DND-41 (cell line): ENCODE measurements around the gene C2CD3.
A peak's percentile ranks its signal among the peaks of the same experiment; 100 is the strongest.

Source experiments
- ATAC-seq: fragments of 200-7000 bp; cut with Tn5 transposase; 3 replicates; pipeline ENCODE4 v1.9.1; 2021; ENCODE audit warnings: low read depth; ENCODE audit not compliant: insufficient read depth
- DNase-seq: peaks from one replicate; pipeline ENCODE4 v3.0.0-alpha.2; 2020
- H2AFZ ChIP-seq: 2 replicates; pipeline ENCODE4 v1.6.0; 2012; ENCODE audit warnings: low read depth, low read length
- H3K27ac ChIP-seq: 2 replicates; pipeline ENCODE4 v1.5.1; 2012; ENCODE audit warnings: low read length, inconsistent platforms
- H3K27me3 ChIP-seq: fragments of 200-600 bp; sonication (generic); 2 replicates; pipeline ENCODE4 v1.6.0; 2012; ENCODE audit warnings: low read length, mild to moderate bottlenecking, inconsistent platforms; ENCODE audit not compliant: insufficient read depth, poor library complexity
- H3K36me3 ChIP-seq: 2 replicates; pipeline ENCODE4 v1.5.1; 2012; ENCODE audit warnings: low read length, inconsistent platforms; ENCODE audit not compliant: insufficient read depth
- H3K4me1 ChIP-seq: 2 replicates; pipeline ENCODE4 v1.5.1; 2012; ENCODE audit warnings: mild to moderate bottlenecking, low read length; ENCODE audit not compliant: insufficient read depth
- H3K4me2 ChIP-seq: 2 replicates; pipeline ENCODE4 v1.6.0; 2012; ENCODE audit warnings: mild to moderate bottlenecking, moderate library complexity, low read length, inconsistent platforms; ENCODE audit not compliant: insufficient read depth
- H3K4me3 ChIP-seq, 2 experiments: fragments of 200-600 bp in 1 of 2; shearing (Covaris generic) in 1 of 2; 2 replicates each; pipeline ENCODE4 v1.5.1; 2012 to 2016; ENCODE audit warnings: inconsistent platforms in 2 of 2, low read length in 2 of 2, mild to moderate bottlenecking in 2 of 2, low read depth in 1 of 2, moderate library complexity in 1 of 2
- H3K79me2 ChIP-seq: 2 replicates; pipeline ENCODE4 v1.6.0; 2012; ENCODE audit warnings: low read length, inconsistent platforms; ENCODE audit not compliant: insufficient read depth
- H3K9ac ChIP-seq: 2 replicates; pipeline ENCODE4 v1.6.0; 2012; ENCODE audit warnings: low read depth, mild to moderate bottlenecking, inconsistent platforms, low read length, moderate library complexity
- H3K9me3 ChIP-seq: 2 replicates; pipeline ENCODE4 v1.5.1; 2012; ENCODE audit warnings: low read length, moderate library complexity, mild to moderate bottlenecking, inconsistent platforms; ENCODE audit not compliant: insufficient read depth, severe bottlenecking
- H4K20me1 ChIP-seq: 2 replicates; pipeline ENCODE4 v1.6.0; 2012; ENCODE audit warnings: low read length; ENCODE audit not compliant: insufficient read depth
- CTCF ChIP-seq: IDR thresholded peaks from 2 replicates; pipeline ENCODE4 v1.5.1; 2012; ENCODE audit warnings: borderline replicate concordance, low read length, moderate library complexity, mild to moderate bottlenecking; ENCODE audit not compliant: poor library complexity, severe bottlenecking; ENCODE audit errors: extremely low read depth
- EZH2 ChIP-seq: IDR thresholded peaks from 3 replicates; pipeline ENCODE4 v1.6.1; 2012; ENCODE audit warnings: borderline replicate concordance, low read depth, mild to moderate bottlenecking, moderate library complexity, low read length, inconsistent platforms; ENCODE audit not compliant: severe bottlenecking

Gene C2CD3

GRCh38 chr11:73965764-73966121 lies 205.1 kb downstream of the C2CD3 start:
- H2AFZ ChIP-seq, result no peak overlapping the region
- H3K79me2 ChIP-seq, result no peaks in the 10 kb centered on the region
- H3K36me3 ChIP-seq, result no peaks in the 10 kb centered on the region
- H4K20me1 ChIP-seq, result no peaks in the 10 kb centered on the region
- TF ChIP-seq EZH2 (no peak), CTCF (no peak)
- H3K27me3 ChIP-seq, result no peaks in the 10 kb centered on the region
- H3K9ac ChIP-seq, result no peak overlapping the region
- no peak overlapping the region for H3K4me3 ChIP-seq
- no peak overlapping the region for H3K4me2 ChIP-seq
- no peak overlapping the region for H3K27ac ChIP-seq
- peaks cover 13% of the 10 kb centered on the region for H3K4me1 ChIP-seq
- no peaks in the 10 kb centered on the region for H3K9me3 ChIP-seq
- DNase-seq, result no peak
- ATAC-seq, result no peak

GRCh38 chr11:73965076-73965763 lies 205.6 kb downstream of the C2CD3 start:
- DNase-seq (no peak), ATAC-seq (no peak)
- Histone ChIP-seq H3K9ac (no peak overlapping the region), H4K20me1 (no peaks in the 10 kb centered on the region), H3K79me2 (no peaks in the 10 kb centered on the region), H3K9me3 (no peaks in the 10 kb centered on the region), H3K4me1 (peaks cover 11% of the 10 kb centered on the region), H3K4me2 (no peak overlapping the region), H3K4me3 (no peak overlapping the region), H3K36me3 (no peaks in the 10 kb centered on the region), H3K27ac (no peak overlapping the region), H3K27me3 (no peaks in the 10 kb centered on the region), H2AFZ (no peak overlapping the region)
- TF ChIP-seq CTCF (no peak), EZH2 (no peak)

- Histone ChIP-seq H3K79me2 (no peaks in the 10 kb centered on the region), H3K36me3 (no peaks in the 10 kb centered on the region), H3K4me2 (peak overlapping the region; percentile 39; the same call in 1 of the 2 replicates), H3K27me3 (no peaks in the 10 kb centered on the region), H3K4me3 (no peak overlapping the region), H3K27ac (no peak overlapping the region), H3K4me1 (peaks cover 8% of the 10 kb centered on the region), H4K20me1 (no peaks in the 10 kb centered on the region), H3K9ac (no peak overlapping the region), H2AFZ (peak overlapping the region; percentile 60), H3K9me3 (no peaks in the 10 kb centered on the region)
- TF ChIP-seq EZH2 (no peak), CTCF (no peak)
- DNase-seq (no peak), ATAC-seq (peak; percentile 6; the same call in 1 of the 3 replicates)
These were observed 206.9 kb downstream of the C2CD3 start for GRCh38 chr11:73963861-73964260.
